G401 (cell line): Measurements from ENCODE around the gene ENPP5. TPM values are rescaled to one million over a fixed set of nuclear protein-coding genes. Genes with fewer than 3 reads are reported as not detected.
A peak's percentile ranks its signal among the peaks of the same experiment; 100 is the strongest.

Source experiments
- DNase-seq: peaks from one replicate; pipeline ENCODE4 v3.0.0-alpha.2; 2015; ENCODE audit warnings: low spot score
- in situ Hi-C: cut with HindIII; loops from 2 replicates; pipeline ENCODE4 v1.10.0; 2016; ENCODE audit warnings: low sequenced_read_pairs, mixed read lengths
- total RNA-seq: library from RNA; depleted of rRNA; stranded (reverse); fragments of >200 nt; shearing (Covaris generic); gene quantifications from 2 replicates; pipeline ENCODE4 v1.2.3, GENCODE V29; 2014; rRNA removed

Gene ENPP5
- not detected in 2 replicates for total RNA-seq

- peak; percentile 98 for DNase-seq
Measured at GRCh38 chr6:46170357-46171289, at the start of gene ENPP5. TSS of gene ENPP5 (minus strand) at chr6:46170980. CDS start at chr6:46168262, 2,718 bp downstream.

GRCh38 chr6:46219661-46220060, 48.9 kb upstream of the ENPP5 start:
- in situ Hi-C loops, result no loop called here
- no peak for DNase-seq

More at GRCh38 chr6:46170357-46171289, at the start of gene ENPP5:
- in situ Hi-C loops, result no loop called here

GRCh38 chr6:46218457-46218856, 47.7 kb upstream of the ENPP5 start:
- DNase-seq, result no peak
- in situ Hi-C loops, result no loop called here

- in situ Hi-C loops, result no loop called here
- peak; percentile 91 for DNase-seq
Measured at GRCh38 chr6:46217671-46218131, 46.9 kb upstream of the ENPP5 start.

- DNase-seq, result no peak
- in situ Hi-C loops, result no loop called here
Measured at GRCh38 chr6:46216879-46217278, 46.1 kb upstream of the ENPP5 start.

GRCh38 chr6:46215777-46216176, 45.0 kb upstream of the ENPP5 start:
- in situ Hi-C loops, result no loop called here

GRCh38 chr6:46215213-46215612, 44.4 kb upstream of the ENPP5 start:
- no peak for DNase-seq
- in situ Hi-C loops, result no loop called here

More at GRCh38 chr6:46215777-46216176, 45.0 kb upstream of the ENPP5 start:
- no peak for DNase-seq

GRCh38 chr6:46211917-46212316, 41.1 kb upstream of the ENPP5 start:
- DNase-seq, result no peak
- in situ Hi-C loops, result no loop called here

- in situ Hi-C loops, result no loop called here
- no peak for DNase-seq
Measured at GRCh38 chr6:46210294-46210693, 39.5 kb upstream of the ENPP5 start.

GRCh38 chr6:46208303-46208702, 37.5 kb upstream of the ENPP5 start:
- in situ Hi-C loops, result no loop called here
- DNase-seq, result no peak

GRCh38 chr6:46207174-46207573, 36.4 kb upstream of the ENPP5 start:
- no peak for DNase-seq
- in situ Hi-C loops, result no loop called here

- in situ Hi-C loops, result no loop called here
- no peak for DNase-seq
Measured at GRCh38 chr6:46204880-46205650, 34.3 kb upstream of the ENPP5 start.

- no peak for DNase-seq
- in situ Hi-C loops, result no loop called here
Measured at GRCh38 chr6:46203391-46204177, 32.8 kb upstream of the ENPP5 start.

GRCh38 chr6:46201702-46202101, 30.9 kb upstream of the ENPP5 start:
- in situ Hi-C loops, result no loop called here
- no peak for DNase-seq

GRCh38 chr6:46199387-46199786, 28.6 kb upstream of the ENPP5 start:
- no peak for DNase-seq
- in situ Hi-C loops, result no loop called here

GRCh38 chr6:46191961-46192360, 21.2 kb upstream of the ENPP5 start:
- no peak for DNase-seq

GRCh38 chr6:46190889-46191288, 20.1 kb upstream of the ENPP5 start:
- in situ Hi-C loops, result no loop called here
- no peak for DNase-seq

More at GRCh38 chr6:46191961-46192360, 21.2 kb upstream of the ENPP5 start:
- in situ Hi-C loops, result no loop called here

GRCh38 chr6:46189726-46190125, 18.9 kb upstream of the ENPP5 start:
- in situ Hi-C loops, result no loop called here

GRCh38 chr6:46186583-46186982, 15.8 kb upstream of the ENPP5 start:
- no peak for DNase-seq
- in situ Hi-C loops, result no loop called here

More at GRCh38 chr6:46189726-46190125, 18.9 kb upstream of the ENPP5 start:
- DNase-seq, result peak; percentile 66
